ENCODE measurements around the gene CORO7.
A peak's percentile ranks its signal among the peaks of the same experiment; 100 is the strongest.

CORO7 gene

GRCh38 chr16:4316108-4316863 lies 100.1 kb downstream of the CORO7 start:
- TF ChIP-seq EZH2 (IDR thresholded peaks at IDR 0.05; ENCODE audit: borderline replicate concordance, low read length) (no peak), CTCF (IDR thresholded peaks at IDR 0.05; ENCODE audit: low read length) (no peak)
- no peaks in the 10 kb centered on the region for H3K79me2 ChIP-seq (ENCODE audit: insufficient read depth, low read length)
- no peak overlapping the region for H3K9ac ChIP-seq (ENCODE audit: low read length)
- no peaks in the 10 kb centered on the region for H3F3A ChIP-seq (ENCODE audit: insufficient read depth, low read length)
- H3K9me2 ChIP-seq (ENCODE audit: low read depth, low read length) = no peaks in the 10 kb centered on the region
- no peak overlapping the region for H3K27ac ChIP-seq (ENCODE audit: low read depth, low read length, poor library complexity, severe bottlenecking)
- H3K4me2 ChIP-seq (ENCODE audit: low read length) = peak overlapping the region; percentile 65
- no peaks in the 10 kb centered on the region for H3K9me3 ChIP-seq (ENCODE audit: low read length)
- peak overlapping the region; percentile 41 for H3K4me3 ChIP-seq (ENCODE audit: low read depth, low read length, poor library complexity, severe bottlenecking)
- H3K36me3 ChIP-seq (ENCODE audit: insufficient read depth, low read length) = no peaks in the 10 kb centered on the region
- H3K27me3 ChIP-seq (ENCODE audit: insufficient read depth, low read length) = peaks cover 16% of the 10 kb centered on the region; the same call in 1 of the 2 replicates
- no peak overlapping the region for H2AFZ ChIP-seq (ENCODE audit: low read length)
- peaks cover 13% of the 10 kb centered on the region for H3K4me1 ChIP-seq (ENCODE audit: insufficient read depth, low read length, severe bottlenecking)
- no peaks in the 10 kb centered on the region for H4K20me1 ChIP-seq (ENCODE audit: insufficient read depth, low read length)

GRCh38 chr16:4315186-4316107 lies 100.9 kb downstream of the CORO7 start, which contains the start of gene GLIS2:
TSS of gene GLIS2 (plus strand) at chr16:4316067. CDS start at chr16:4332281, 16,214 bp downstream.
- Histone ChIP-seq H3K27ac (ENCODE audit: low read depth, low read length, poor library complexity, severe bottlenecking) (no peak within 1 kb of the TSS), H4K20me1 (ENCODE audit: insufficient read depth, low read length) (no peaks in the 10 kb centered on the region), H3F3A (ENCODE audit: insufficient read depth, low read length) (no peaks in the 10 kb centered on the region), H3K27me3 (ENCODE audit: insufficient read depth, low read length) (peaks cover 16% of the 10 kb centered on the region; the same call in 1 of the 2 replicates), H2AFZ (ENCODE audit: low read length) (no peak within 1 kb of the TSS), H3K9ac (ENCODE audit: low read length) (peak within 1 kb of the TSS; percentile 36; the same call in 1 of the 2 replicates), H3K4me2 (ENCODE audit: low read length) (peak within 1 kb of the TSS; percentile 65), H3K79me2 (ENCODE audit: insufficient read depth, low read length) (no peaks in the 10 kb centered on the region), H3K4me3 (ENCODE audit: low read depth, low read length, poor library complexity, severe bottlenecking) (peak within 1 kb of the TSS; percentile 53), H3K9me3 (ENCODE audit: low read length) (no peaks in the 10 kb centered on the region), H3K36me3 (ENCODE audit: insufficient read depth, low read length) (no peaks in the 10 kb centered on the region), H3K4me1 (ENCODE audit: insufficient read depth, low read length, severe bottlenecking) (peaks cover 13% of the 10 kb centered on the region), H3K9me2 (ENCODE audit: low read depth, low read length) (no peaks in the 10 kb centered on the region)
- no peak for TF ChIP-seq EZH2 (IDR thresholded peaks at IDR 0.05; ENCODE audit: borderline replicate concordance, low read length)
- no peak for TF ChIP-seq CTCF (IDR thresholded peaks at IDR 0.05; ENCODE audit: low read length)

- TF ChIP-seq CTCF (IDR thresholded peaks at IDR 0.05; ENCODE audit: low read length) = no peak
- TF ChIP-seq EZH2 (IDR thresholded peaks at IDR 0.05; ENCODE audit: borderline replicate concordance, low read length) = no peak
- no peak overlapping the region for H3K27ac ChIP-seq (ENCODE audit: low read depth, low read length, poor library complexity, severe bottlenecking)
- H3K79me2 ChIP-seq (ENCODE audit: insufficient read depth, low read length) = no peaks in the 10 kb centered on the region
- H3K9me2 ChIP-seq (ENCODE audit: low read depth, low read length) = no peaks in the 10 kb centered on the region
- H4K20me1 ChIP-seq (ENCODE audit: insufficient read depth, low read length) = no peaks in the 10 kb centered on the region
- no peaks in the 10 kb centered on the region for H3K36me3 ChIP-seq (ENCODE audit: insufficient read depth, low read length)
- H3K9ac ChIP-seq (ENCODE audit: low read length) = peak overlapping the region; percentile 36; the same call in 1 of the 2 replicates
- H3K27me3 ChIP-seq (ENCODE audit: insufficient read depth, low read length) = peaks cover 16% of the 10 kb centered on the region; the same call in 1 of the 2 replicates
- H3K4me2 ChIP-seq (ENCODE audit: low read length) = peak overlapping the region; percentile 61
- H3K9me3 ChIP-seq (ENCODE audit: low read length) = no peaks in the 10 kb centered on the region
- H3K4me3 ChIP-seq (ENCODE audit: low read depth, low read length, poor library complexity, severe bottlenecking) = peak overlapping the region; percentile 53
- no peaks in the 10 kb centered on the region for H3F3A ChIP-seq (ENCODE audit: insufficient read depth, low read length)
- peaks cover 17% of the 10 kb centered on the region for H3K4me1 ChIP-seq (ENCODE audit: insufficient read depth, low read length, severe bottlenecking)
- H2AFZ ChIP-seq (ENCODE audit: low read length) = no peak overlapping the region
Measured at GRCh38 chr16:4314532-4315185, 101.7 kb downstream of the CORO7 start.
